Hematopoietic multipotent progenitor cell treated with erythropoietin and hydrocortisone succinate and interleukin-3 and kit ligand, for 6 days (in vitro differentiated cells): Measurements from ENCODE around the gene SPATA12.

Experiments used
- DNase-seq: peaks from one replicate; pipeline ENCODE4 v3.0.0-alpha.2; 2015

Gene SPATA12

GRCh38 chr3:57120451-57121174, 60.1 kb downstream of the SPATA12 start:
- no peak for DNase-seq
